HG03060 (cell line): Measurements from ENCODE around the gene PDE9A.

Experiments used
- ATAC-seq: cut with Tn5 transposase; IDR thresholded peaks from one replicate; pipeline ENCODE4 v1.9.1; 2021; ENCODE audit warnings: low read depth, moderate number of reproducible peaks; ENCODE audit not compliant: unreplicated experiment

PDE9A gene

DNA sequence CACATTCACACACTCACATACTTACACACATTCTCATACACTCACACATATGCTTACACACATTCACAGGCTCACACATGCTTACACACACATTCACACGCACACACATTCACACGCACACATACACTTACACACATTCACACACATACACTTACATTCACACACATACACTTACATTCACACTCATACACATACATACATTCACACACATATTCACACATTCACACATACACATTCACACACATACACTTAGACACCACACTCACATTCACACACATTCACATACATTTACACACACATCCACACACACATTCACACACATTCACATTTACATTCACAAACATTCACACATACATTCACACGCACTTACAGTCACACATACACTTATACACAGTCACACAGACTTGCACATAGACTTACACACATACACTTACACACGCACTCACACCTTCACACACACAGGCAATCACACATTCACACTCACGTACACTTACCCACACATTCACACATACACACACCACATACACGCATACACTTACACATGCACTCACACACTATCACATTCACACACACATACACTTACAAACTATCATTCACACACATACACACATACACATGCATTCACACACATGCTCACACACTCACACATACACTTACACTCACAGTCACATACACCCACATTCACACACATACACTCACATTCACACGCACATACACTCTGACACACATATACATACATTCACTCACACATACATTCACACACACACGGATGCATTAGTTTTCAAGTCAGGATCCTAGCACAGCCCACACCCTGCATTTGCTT is 16.8 kb downstream of the PDE9A start:
- no peak for ATAC-seq

DNA sequence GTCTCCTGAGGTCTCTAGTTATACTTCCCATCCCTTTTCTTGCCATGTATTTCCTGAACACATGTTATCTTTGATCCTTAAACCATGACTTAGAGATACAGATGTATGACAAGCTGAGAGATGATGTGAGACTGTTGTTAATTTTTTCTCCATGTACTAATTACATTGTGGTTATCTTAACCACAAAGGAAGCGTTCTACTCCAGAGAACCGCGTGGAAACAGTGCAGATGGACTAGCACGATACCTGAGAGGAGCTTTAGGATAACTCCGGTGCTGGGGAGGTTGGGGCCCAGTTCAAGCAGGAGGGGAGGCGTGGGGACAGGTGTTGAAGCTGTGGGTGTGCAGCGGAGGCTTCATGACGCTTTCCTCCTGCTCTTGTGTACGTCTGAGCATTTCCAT is 17.5 kb downstream of the PDE9A start:
- no peak for ATAC-seq

DNA sequence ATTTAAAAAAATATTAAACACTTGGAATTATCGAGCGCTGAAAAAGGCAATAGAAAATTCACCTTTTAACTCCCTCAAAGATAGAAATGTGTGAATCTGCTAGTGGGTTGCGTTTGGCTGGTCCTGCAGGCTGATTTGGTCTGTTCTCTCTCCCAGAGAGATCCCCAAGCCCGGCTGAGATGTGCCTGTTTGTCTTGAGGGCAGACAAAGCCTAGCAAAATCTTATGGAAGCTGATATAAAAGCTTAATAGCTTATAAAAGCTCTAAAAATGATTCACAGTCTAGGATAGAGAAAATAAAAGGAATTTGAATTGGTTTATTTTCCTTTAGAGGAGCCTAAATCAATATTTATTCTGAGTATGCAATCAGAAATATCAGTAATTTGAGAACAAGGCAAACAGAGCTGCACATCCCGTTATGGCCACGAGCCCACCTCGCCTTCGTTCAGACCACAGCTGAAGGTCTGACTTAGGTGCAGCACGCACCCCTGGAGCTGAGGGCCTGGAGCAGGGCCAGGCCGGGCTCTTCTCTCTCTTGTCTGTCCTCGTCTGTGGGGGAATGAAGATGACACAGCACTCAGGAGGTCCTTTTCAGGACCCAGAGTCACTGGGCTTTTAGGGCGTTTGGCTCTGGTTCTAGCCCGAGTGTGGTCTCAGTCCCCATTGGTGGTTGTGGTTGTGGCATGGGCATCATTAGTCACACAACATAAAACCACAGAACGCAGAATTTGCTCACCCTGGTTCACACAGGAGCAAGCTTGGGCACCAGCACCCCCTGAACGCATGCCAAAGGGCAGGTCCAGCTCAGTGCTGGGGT is 18.6 kb downstream of the PDE9A start:
- ATAC-seq: no peak

DNA sequence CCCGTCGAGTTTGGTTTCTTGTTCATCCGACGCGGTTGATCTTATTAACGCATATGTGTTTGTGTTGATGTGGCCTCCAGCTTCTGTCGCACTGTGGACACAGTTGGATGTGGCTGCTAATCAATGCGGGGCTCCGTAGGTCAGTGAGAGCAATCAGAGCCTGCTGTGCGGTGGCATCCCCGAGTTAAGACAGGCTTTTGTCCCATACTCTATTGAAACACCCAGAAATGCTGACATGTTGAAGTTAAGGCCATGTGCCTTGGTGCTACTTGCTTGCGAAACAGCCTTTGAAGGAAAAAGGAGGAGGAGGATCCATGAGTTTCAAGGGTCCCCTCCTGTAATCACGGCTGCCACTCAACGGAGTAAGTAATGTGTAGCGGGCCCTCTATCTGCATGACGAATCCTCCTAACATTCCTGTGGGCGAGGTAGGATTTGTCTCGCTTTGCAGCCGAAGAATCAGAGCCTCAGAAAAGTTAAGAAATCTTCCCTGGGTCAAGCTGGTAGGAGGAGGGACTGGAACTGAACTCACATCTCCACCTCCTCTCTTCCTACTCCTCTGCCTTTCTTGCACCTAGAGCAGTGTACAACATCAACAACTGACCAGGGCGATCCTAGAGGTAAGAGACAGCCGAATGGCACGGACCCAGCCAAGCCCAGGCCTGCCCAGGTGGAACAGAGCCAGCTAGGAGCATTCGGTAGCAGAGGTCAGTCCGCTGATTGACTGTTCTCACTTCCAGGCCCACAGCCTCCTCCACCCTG is 19.5 kb downstream of the PDE9A start:
- ATAC-seq: no peak

DNA sequence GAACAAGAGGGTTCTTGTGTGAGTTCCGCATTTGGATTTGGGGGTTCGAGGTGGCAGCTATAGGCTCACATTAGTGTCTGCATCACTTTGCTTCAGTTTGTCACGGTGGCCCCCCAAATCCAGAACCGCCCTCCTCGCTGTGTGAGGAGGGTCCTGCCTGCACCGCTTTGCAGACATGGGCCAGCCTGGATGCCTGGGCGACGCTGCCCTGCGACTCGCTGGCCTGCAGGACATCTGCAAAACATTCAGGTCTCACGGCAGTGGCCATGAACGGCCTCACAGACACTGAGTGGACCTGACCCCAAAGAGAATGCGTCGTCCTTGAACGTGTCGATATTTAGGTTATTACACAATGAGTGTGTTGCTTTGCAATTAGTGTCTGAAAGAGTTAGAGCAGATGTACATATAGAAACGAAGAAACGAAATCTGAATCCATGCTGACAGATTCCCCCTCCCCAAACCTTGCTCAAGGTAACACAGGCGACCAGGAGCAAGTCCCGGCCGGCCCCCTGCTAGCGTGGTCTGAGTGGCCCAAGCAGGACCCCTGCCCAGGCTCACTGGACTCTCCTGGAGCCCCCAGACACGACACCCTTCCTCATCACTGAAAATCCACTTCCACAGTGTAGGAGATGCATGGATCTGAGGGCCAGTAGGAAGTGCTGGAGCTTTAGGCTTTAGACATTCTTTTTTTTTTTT is 20.4 kb downstream of the PDE9A start:
- ATAC-seq: no peak

DNA sequence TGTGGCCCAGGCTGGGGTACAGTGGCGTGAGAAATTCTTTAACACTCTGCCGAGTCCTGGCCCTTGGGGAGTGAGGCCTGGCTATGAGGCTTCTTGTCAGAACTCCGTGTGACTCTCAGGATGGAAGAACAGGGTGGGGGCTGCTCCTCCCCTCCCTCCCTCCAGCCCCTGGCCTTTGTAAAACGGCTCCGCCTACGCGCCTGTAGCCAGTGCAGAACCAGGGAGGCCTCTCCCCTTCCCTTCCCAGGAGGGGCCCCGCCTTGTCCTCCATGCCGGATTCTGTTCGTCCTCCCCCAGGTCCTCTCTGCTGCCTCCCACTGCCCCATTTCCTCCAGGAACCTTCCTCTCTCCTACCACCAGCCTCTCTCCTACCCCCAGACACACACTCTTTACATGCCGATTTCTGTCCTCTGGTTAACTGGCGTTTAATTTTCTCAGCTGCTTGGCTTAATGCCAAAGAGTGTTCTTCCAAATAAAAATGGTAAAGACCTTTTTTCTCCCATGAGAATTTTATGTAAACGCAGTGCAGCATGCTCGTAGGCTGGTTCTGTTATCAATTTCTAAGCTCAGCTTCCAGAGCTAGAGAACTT is 21.0 kb downstream of the PDE9A start:
- no peak for ATAC-seq

DNA sequence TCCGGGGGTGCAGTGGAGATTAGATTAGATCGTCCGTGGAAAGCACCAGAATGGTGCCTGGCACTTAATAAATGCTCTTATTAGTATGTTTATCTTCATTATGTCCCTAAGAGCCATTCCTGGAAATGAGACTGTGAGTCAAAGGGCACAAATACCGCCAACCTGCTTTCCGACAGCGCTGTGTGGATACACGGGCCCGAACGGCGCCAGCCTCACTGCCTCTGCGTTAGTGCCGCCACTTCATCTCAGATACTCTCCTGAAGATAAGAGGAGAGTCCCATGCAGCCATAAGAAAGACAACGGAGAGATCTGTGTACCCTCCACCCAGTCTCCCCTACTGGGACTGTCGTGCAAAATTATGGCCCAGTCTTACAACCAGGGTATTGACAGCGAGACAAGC is 22.0 kb downstream of the PDE9A start:
- no peak for ATAC-seq

DNA sequence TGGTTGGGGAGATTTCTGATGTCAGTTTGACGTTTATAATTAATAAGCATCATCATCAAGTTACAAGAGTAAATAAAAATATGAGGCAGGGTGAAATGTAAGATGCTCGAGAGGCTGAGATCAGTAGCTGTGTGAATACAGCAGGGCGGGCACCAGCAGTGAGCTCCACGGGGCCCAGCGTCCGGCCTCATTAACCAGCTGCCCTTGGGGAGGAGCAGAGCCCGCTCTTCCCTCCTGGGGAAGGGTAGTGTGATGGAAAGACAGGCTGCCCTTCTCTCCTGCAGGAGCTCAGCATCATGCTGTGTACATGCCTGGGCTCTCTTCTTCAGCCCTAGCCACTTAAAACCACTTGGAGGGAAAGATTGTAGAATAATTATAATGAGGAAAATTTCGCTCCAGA is 23.4 kb downstream of the PDE9A start:
- ATAC-seq: no peak

DNA sequence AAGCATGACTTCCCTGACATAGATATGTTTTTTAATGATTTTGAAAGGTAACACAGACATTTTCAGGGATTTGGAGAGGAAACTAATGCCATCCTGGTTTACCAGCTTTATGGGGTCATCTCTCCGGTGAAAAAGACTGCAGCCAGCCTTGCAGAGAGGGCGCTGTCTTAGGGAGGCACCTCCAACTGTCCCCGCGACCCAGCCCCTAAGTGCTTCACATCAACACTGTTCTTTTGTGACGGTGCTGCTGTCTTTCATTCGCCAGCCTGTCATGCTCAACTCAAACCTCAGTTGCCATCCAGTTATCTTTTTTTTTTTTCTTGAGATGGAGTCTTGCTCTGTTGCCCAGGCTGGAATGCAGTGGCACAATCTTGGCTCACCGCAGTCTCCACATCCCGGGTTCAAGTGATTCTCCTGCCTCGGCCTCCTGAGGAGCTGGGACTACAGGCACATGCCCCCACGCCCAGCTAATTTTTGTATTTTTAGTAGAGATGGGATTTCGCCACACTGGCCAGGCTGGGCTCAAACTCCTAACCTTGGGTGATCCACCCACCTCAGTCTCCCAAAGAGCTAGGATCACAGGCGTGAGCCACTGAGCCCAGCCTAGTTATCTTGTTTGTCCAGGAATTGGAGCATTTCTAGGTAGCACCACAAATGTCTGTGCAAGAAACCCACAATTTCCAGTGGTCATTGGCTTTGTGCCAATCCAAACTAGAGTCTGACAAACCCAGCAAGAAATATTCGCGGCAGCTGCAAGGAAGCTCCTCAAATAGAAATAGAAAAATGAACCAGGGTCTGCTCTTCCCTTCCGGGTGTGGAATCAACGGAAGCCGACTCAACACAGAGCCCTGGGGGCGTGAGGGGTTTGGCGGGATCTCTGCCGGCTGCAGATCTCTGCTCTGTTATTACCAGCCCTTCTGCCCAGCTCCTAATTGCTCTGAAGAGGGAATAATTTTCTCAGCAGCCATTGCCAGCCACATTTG is 24.2 kb downstream of the PDE9A start:
- ATAC-seq: no peak

DNA sequence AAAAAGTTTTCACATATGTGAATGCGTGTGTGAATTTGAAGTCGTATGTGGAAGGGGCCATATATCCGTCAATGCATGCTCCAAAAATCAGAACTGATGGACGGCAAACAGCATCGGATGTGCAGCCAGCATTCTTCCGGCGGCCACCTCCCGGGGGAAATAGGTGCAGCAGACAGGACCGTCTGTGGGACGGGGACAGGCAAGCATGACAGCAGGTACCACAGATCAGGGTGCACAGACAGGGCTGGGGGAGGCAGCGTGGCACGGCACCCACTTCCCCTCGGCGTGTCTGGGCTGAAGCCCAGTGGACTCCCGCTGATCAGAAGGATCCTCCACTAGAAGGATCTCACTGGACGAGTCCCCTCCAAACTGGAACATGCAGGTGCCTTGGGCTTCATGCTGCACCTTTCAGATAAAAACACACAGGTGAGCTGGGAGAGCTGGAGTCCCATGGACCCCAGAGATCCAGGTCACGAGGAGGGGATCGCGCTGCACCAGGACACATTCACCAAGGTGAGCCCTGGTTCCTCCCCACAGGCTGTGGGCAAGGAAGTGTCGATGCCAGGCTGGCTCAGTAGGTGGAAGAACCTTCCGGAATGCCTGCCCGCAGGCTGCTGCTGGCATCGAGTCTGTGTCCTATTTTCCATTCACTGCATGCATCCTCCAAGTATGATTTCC is 25.3 kb downstream of the PDE9A start:
- no peak for ATAC-seq

DNA sequence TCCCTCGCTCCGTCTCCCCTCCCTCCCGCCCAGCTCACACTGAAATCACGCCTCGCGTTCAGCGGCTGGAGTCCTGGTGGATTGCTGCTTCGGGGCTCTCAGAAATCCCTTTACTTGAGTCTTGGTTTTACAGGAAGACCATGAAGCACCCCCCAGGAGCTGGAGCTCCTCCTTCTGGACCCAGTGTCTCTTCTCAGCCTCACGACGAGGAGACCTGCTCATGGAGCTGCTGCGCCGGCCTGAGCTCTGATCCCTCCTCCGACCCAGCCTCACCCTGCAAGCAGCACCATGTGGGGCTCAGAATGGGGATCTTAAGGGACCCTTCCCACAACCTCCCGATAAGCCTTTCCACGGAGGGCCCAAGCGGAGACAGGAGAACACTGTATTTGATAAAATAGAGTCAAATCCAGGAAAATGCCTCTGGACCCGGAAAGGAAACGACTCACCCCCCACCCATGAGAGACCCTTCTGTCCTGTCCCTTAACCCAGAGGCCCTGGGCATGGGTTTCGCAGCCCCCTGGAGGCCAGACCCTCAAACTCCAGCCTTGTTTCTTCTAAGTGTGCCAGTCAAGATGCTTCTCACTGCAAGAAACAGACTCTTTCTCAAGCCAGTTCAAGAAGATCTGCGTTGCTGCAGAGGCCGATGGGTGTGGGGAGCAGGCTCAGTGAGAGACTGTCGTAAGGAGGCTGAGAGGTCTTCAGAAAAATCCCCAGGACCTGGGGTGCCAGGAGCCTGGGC is 26.1 kb downstream of the PDE9A start:
- no peak for ATAC-seq

DNA sequence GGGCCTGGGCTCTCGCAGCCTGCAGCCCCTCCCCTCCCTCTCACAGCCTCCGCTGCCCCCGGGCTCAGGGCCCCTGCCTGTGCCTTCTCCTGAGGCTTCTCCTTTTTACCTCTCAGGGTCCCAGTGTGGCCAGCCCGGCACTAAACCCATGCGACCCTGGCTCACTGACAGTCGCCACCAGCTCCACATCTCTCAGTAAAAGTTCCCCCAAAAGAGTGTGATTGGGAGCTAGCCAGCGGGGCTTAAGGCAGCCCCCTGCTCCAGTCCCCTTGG is 26.6 kb downstream of the PDE9A start:
- no peak for ATAC-seq

DNA sequence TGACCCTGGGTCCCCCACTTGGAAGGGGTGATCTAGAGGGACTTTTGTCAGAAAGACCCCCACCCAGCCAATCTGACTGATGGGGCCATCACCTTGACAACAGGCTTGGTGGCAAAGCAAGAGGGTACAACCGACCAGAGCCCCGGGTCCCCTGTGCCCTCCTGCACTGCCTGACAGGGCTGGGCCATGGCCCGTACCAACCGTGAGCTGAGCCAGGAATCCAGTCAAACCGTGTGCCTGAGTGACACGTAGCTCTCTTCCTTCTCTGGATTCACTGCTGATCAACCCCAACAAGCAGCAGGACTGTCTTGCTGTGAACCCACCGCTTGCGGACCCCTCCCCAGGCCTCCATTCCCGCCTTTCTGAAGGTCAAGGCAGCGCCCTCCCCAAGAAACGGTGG is 27.0 kb downstream of the PDE9A start:
- no peak for ATAC-seq

DNA sequence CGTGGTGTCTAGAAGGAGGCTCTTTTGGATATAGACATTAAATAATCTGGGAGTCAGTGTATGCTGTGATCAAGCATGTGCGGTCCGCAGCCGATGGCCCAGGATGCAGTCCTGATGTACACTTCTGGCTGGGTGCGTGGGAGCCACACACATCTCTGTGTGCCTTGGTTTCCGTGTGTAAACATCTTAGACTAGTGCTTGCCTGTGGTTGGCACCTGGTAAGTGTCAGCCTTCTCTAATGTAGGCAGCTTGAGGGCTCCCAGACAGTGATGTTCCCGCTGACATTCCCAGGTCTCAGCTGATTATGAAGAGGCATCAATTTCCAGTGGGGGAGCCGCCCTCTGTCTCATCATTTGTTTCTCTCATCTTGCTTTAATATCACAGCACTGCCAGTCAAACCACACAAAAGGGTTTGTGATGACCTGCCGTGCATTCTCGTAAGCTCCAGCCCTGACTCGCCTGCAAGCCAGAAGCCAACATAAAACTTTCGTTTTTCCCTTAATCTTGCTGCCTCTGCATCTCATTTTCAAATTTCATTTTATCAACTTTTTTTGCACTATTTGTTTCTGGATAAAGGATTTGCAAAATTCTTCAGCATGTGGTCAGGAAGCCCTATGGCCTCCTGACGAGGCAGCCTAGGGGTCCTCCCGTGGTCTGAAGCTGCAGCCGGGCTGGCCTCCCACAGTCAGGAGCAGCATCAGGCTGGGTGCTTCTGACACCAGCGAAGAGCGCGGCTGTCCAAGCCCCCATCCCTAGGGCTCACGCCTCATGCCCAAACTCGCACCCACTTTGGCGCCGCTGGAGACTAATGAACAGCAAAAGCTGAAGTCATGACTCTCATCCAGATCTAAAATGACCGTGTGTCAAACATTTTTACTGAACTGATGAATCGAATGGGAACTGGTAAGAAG is 28.1 kb downstream of the PDE9A start:
- ATAC-seq: no peak

DNA sequence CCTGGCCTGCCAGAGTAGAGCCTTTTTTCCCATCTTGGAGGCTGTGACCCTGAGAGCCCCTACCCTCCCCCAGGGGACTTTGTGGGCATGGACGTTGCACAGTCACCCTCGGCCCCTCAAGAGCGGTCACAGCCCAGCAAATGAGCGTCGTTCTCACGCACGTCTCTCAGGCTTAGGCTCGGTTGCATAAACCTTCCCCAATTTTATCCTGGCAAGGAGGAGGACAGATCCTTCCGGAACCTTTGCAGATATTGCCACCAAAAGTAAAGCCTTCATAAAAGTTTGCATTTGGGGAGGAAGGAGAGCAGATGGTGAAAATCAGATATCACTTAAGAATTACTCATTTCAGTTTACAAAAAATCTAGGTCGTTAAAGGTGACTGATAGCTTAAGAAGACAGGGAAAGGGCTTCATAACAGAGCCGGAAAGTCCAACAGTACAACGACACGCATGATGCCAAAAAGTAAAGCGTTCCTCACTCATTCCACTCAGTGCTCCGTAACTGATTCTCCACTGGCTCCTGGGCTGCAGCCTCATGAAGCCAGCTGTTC is 29.3 kb downstream of the PDE9A start:
- no peak for ATAC-seq

DNA sequence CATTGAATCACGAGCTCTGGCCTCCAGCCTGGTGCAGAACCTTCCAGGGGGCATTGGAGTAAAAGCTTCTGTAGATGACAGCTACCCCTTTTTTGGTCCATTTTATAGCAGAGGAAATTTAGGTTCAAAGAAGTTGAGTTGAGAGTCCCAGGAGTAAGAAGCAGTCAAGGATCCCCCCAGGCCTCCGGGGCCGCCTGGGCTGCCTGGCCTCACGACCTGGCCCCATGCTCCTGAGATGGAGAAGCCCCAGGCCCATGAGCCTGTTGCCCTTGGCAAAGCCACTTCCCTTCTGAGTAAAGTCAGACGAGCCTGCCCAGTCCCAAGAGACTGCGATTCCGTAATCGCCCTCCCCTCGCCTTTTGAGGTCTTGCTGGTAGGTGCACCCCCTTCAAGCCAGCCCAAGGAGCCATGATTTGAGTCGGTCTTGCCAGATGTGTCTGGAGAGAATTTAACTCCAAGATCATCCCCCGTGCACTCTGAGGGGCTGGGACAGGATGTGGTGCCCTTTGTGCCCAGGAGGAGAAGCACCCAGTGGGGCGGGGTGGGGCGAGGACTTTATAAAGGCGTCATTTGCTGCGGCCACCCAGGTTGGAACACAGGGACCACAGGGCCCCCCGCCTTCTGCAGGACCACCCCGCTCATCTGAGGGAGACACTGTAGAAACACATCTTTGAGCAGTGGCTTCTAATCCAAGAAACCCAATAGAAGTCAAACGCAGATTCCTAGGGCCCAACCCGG is 30.1 kb downstream of the PDE9A start:
- no peak for ATAC-seq
